K562 (cell line): Measurements from ENCODE around the gene ZKSCAN5. TPM values are rescaled to one million over a fixed set of nuclear protein-coding genes. Genes with fewer than 3 reads are reported as not detected.
A peak's percentile ranks its signal among the peaks of the same experiment; 100 is the strongest.

ENCODE experiments used
- CBX1 ChIP-seq: sonication (generic); IDR thresholded peaks from 2 replicates; pipeline ENCODE4 v1.6.1; 2016; ENCODE audit warnings: antibody characterized with exemption, low read depth, mild to moderate bottlenecking
- CREB1 ChIP-seq, 2 experiments: sonication (generic) in 1 of 2; formaldehyde crosslinking in 1 of 2; IDR thresholded peaks; 2 replicates each; pipeline versions ENCODE4 v1.6.1 to v1.8.0; 2012 to 2022; ENCODE audit warnings: inconsistent platforms in 1 of 2, mild to moderate bottlenecking in 1 of 2, missing genetic modification reagents in 1 of 2, moderate library complexity in 1 of 2
- ESRRB ChIP-seq: fragments of 250-450 bp; sonication (Bioruptor Pico); IDR thresholded peaks from 2 replicates; pipeline ENCODE4 v1.5.0; 2020; ENCODE audit warnings: mild to moderate bottlenecking, moderate library complexity, borderline replicate concordance
- NFE2 ChIP-seq: IDR thresholded peaks from 2 replicates; pipeline ENCODE4 v1.6.1; 2014; ENCODE audit warnings: antibody characterized with exemption, low read depth
- NFIC ChIP-seq: fragments of 450-650 bp; IDR thresholded peaks from 2 replicates; pipeline ENCODE4 v1.6.1; 2017; ENCODE audit warnings: mild to moderate bottlenecking, inconsistent platforms
- POLR2AphosphoS5 ChIP-seq: IDR thresholded peaks from 2 replicates; pipeline ENCODE4 v1.6.1; 2011; ENCODE audit warnings: mild to moderate bottlenecking, low read depth, low read length, moderate library complexity; ENCODE audit not compliant: control insufficient read depth, insufficient read depth
- RAD21 ChIP-seq, 2 experiments: fragments of 250-450 bp in 1 of 2; fragments of 450-650 bp in 1 of 2; sonication (Bioruptor Pico) in 1 of 2; formaldehyde crosslinking in 1 of 2; IDR thresholded peaks in 1 of 2; conservative IDR thresholded peaks in 1 of 2; 2 replicates each; pipeline versions ENCODE4 v1.4.0 to v1.8.0; 2020 to 2022; ENCODE audit warnings: mild to moderate bottlenecking in 2 of 2, moderate library complexity in 1 of 2
- ZNF197 ChIP-seq: fragments of 200-800 bp; sonication (Bioruptor generic); IDR thresholded peaks from 2 replicates; pipeline ENCODE4 v1.6.1; 2016; ENCODE audit warnings: low read depth, missing genetic modification characterization, missing compliant biosample characterization
- ZNF212 ChIP-seq: fragments of 450-650 bp; formaldehyde crosslinking; IDR thresholded peaks from 2 replicates; pipeline ENCODE4 v1.4.0; 2020; ENCODE audit warnings: mild to moderate bottlenecking
- ZNF347 ChIP-seq: fragments of 450-650 bp; formaldehyde crosslinking; IDR thresholded peaks from 2 replicates; pipeline ENCODE4 v1.4.0; 2020; ENCODE audit warnings: low read depth, mild to moderate bottlenecking, moderate library complexity
- ZNF408 ChIP-seq: fragments of 250-450 bp; sonication (Bioruptor Pico); IDR thresholded peaks from 2 replicates; pipeline ENCODE4 v1.4.0; 2020; ENCODE audit warnings: low read depth, mild to moderate bottlenecking, moderate library complexity
- ZNF766 ChIP-seq: fragments of 200-800 bp; sonication (Bioruptor generic); conservative IDR thresholded peaks from 2 replicates; pipeline ENCODE4 v1.6.1; 2016; ENCODE audit warnings: missing genetic modification characterization, missing compliant biosample characterization
- polyA plus RNA-seq, 8 experiments: library from polyadenylated mRNA; depleted of rRNA in 4 of 8; stranded (reverse) in 5 of 8; unstranded in 3 of 8; fragments of >200 nt; fragmentation: Nextera tagmentation in 2 of 8; fragmentation: Illumina TruSeq in 1 of 8; extraction: Ambion mirVana in 2 of 8; extraction: Trizol in 1 of 8; gene quantifications; 2 replicates each; pipeline versions ENCODE4 v1.2.1 to v1.2.3, GENCODE V29; 2011 to 2014; ENCODE audit warnings: inconsistent platforms in 1 of 8, missing spikeins in 1 of 8
- total RNA-seq, 7 experiments: library from RNA; depleted of rRNA in 6 of 7; stranded (reverse); fragments of >200 nt in 6 of 7; fragmentation: Illumina TruSeq in 2 of 7; extraction: Trizol in 2 of 7; gene quantifications; 2 replicates each; pipeline versions ENCODE4 v1.2.1 to v1.2.3, GENCODE V29; 2011 to 2021; ENCODE audit warnings: low replicate concordance in 1 of 7
- TF ChIP-seq, protein P1 (sequence below), 3 experiments: IDR thresholded peaks in 2 of 3; conservative IDR thresholded peaks in 1 of 3; 2 replicates each; pipeline ENCODE4 v1.5.1; 2011 to 2012; ENCODE audit warnings: low read length in 3 of 3, mild to moderate bottlenecking in 3 of 3, control low read depth in 2 of 3, improper control_type of control experiment in 1 of 3, inconsistent platforms in 1 of 3, low read depth in 1 of 3, mixed read lengths in 1 of 3, moderate library complexity in 1 of 3; ENCODE audit not compliant: insufficient read depth in 2 of 3
- TF ChIP-seq, protein P2 (sequence below): fragments of 250-450 bp; sonication (Bioruptor Pico); IDR thresholded peaks from 2 replicates; pipeline ENCODE4 v1.8.0; 2021; ENCODE audit warnings: borderline replicate concordance, mild to moderate bottlenecking, moderate library complexity; ENCODE audit not compliant: poor library complexity, severe bottlenecking
- TF ChIP-seq, protein P3 (sequence below): fragments of 250-450 bp; sonication (Bioruptor Pico); IDR thresholded peaks from 2 replicates; pipeline ENCODE4 v1.8.0; 2022; ENCODE audit warnings: moderate library complexity, mild to moderate bottlenecking, inconsistent platforms
- TF ChIP-seq, protein P4 (sequence below): IDR thresholded peaks from 2 replicates; pipeline ENCODE4 v1.6.1; 2016; ENCODE audit warnings: missing genetic modification characterization, missing compliant biosample characterization

ZKSCAN5 gene
- total and polyA plus RNA-seq, 9 of the 15 experiments (the other 6 are each of a cell fraction or from before 2014, with no cell fraction given): 4.2 to 19.0 (median 15.0) TPM

DNA sequence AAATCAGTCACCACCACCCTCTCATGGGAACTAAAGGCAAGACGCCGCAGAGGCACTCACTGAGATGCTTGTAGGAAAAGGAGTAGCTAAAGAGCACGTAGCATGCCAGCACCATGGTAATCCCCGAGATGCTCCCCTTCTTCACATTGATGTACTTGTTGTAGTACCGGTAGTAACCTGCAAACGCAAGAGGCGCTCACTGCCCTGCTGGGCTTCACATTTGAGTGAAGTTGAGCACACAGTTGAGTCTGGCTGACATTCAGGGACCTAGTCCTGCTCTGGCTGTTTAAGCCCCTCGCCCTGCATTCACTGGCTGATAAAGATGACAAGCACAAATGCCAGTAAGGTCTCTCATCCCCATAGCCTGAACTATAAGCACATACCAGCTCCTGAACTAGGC is 45.4 kb upstream of the ZKSCAN5 start (continued):
- TF ChIP-seq ZNF212 (CRISPR knock-in tag) (no peak), ZNF766 (CRISPR knock-in tag) (no peak), CREB1 (IDR thresholded peaks at IDR 0.05) (no peak), CREB1 (CRISPR knock-in tag; IDR thresholded peaks at IDR 0.05) (no peak), NFE2 (no peak), ZNF408 (CRISPR knock-in tag) (no peak), NFIC (no peak), RAD21 (CRISPR knock-in tag; conservative IDR thresholded peaks at IDR 0.05 in 1 of 2, IDR thresholded peaks at IDR 0.05 in 1 of 2) (peak in 1 of 2 experiments; percentile 33; a peak in 2 of 4 replicates), ZNF197 (CRISPR knock-in tag) (no peak), ZNF347 (CRISPR knock-in tag) (no peak), CBX1 (peak; percentile 51; the same call in 1 of the 2 replicates), ESRRB (CRISPR knock-in tag) (no peak), POLR2AphosphoS5 (peak; percentile 61; the same call in 1 of the 2 replicates)
- TF ChIP-seq, protein P1, sequence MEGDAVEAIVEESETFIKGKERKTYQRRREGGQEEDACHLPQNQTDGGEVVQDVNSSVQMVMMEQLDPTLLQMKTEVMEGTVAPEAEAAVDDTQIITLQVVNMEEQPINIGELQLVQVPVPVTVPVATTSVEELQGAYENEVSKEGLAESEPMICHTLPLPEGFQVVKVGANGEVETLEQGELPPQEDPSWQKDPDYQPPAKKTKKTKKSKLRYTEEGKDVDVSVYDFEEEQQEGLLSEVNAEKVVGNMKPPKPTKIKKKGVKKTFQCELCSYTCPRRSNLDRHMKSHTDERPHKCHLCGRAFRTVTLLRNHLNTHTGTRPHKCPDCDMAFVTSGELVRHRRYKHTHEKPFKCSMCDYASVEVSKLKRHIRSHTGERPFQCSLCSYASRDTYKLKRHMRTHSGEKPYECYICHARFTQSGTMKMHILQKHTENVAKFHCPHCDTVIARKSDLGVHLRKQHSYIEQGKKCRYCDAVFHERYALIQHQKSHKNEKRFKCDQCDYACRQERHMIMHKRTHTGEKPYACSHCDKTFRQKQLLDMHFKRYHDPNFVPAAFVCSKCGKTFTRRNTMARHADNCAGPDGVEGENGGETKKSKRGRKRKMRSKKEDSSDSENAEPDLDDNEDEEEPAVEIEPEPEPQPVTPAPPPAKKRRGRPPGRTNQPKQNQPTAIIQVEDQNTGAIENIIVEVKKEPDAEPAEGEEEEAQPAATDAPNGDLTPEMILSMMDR (IDR thresholded peaks at IDR 0.05 in 2 of 3, conservative IDR thresholded peaks at IDR 0.05 in 1 of 3; ENCODE audit: insufficient read depth in 2 of 3, low read depth in 1 of 3, low read length in 3 of 3): peak; percentile 54 to 74 (median 60)
- TF ChIP-seq, protein P2, sequence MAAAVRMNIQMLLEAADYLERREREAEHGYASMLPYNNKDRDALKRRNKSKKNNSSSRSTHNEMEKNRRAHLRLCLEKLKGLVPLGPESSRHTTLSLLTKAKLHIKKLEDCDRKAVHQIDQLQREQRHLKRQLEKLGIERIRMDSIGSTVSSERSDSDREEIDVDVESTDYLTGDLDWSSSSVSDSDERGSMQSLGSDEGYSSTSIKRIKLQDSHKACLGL: no peak
- TF ChIP-seq, protein P3, sequence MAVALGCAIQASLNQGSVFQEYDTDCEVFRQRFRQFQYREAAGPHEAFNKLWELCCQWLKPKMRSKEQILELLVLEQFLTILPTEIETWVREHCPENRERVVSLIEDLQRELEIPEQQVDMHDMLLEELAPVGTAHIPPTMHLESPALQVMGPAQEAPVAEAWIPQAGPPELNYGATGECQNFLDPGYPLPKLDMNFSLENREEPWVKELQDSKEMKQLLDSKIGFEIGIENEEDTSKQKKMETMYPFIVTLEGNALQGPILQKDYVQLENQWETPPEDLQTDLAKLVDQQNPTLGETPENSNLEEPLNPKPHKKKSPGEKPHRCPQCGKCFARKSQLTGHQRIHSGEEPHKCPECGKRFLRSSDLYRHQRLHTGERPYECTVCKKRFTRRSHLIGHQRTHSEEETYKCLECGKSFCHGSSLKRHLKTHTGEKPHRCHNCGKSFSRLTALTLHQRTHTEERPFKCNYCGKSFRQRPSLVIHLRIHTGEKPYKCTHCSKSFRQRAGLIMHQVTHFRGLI: no peak
- TF ChIP-seq, protein P4, sequence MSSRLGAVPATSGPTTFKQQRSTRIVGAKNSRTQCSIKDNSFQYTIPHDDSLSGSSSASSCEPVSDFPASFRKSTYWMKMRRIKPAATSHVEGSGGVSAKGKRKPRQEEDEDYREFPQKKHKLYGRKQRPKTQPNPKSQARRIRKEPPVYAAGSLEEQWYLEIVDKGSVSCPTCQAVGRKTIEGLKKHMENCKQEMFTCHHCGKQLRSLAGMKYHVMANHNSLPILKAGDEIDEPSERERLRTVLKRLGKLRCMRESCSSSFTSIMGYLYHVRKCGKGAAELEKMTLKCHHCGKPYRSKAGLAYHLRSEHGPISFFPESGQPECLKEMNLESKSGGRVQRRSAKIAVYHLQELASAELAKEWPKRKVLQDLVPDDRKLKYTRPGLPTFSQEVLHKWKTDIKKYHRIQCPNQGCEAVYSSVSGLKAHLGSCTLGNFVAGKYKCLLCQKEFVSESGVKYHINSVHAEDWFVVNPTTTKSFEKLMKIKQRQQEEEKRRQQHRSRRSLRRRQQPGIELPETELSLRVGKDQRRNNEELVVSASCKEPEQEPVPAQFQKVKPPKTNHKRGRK (tag): no peak
